ENCODE data around the gene PCP4L1. TPM values are rescaled to one million over a fixed set of nuclear protein-coding genes. Genes with fewer than 3 reads are reported as not detected.
"Not testable (repeated sequence)": the region's sequence is repeated elsewhere in the genome, so short reads cannot be mapped to it uniquely, and the experiment has no call there.

Gene PCP4L1
- total RNA-seq, 2 donors from 2014 or later: 0.68 to 1.8 TPM

DNA sequence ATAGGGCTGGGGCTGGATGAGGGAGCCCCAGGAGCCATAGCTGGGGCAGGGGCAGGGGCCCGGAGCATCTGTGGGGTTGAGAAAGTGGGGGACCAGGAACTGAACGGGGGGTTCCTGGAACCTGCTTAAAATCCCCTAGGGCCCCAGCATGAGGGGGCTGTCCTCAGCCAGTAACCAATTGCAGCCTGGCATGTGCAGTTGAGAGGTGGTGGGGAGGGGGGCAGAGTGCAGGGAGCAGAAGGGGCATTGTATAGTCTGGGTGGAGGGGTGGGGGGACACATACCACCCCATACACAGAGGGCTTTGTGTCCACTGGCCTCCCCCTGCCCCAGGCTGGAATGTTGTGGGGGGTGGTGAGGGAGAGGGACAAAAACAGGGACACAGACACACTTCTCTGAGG is 51.3 kb downstream of the PCP4L1 start, which contains the start of gene MPZ:
TSS of gene MPZ (minus strand) at position 101 of the 400 bp plus-strand sequence. CDS start at position 38, 63 bp downstream.
- no peak for DNase-seq (ENCODE audit: low spot score)
- Histone ChIP-seq H3K4me1 (ENCODE audit: control insufficient read depth in 1 of 2, low read depth in 2 of 2) (peaks cover 10 to 14% of the 10 kb centered on the region in 2 donors), H3K27ac (no peak within 1 kb of the TSS), H3K27me3 (replicated peaks; ENCODE audit: insufficient read depth) (no peaks in the 10 kb centered on the region), H3K4me3 (no peak within 1 kb of the TSS), H3K36me3 (no peaks in the 10 kb centered on the region), H3K9me3 (no peaks in the 10 kb centered on the region)
- no peak for ATAC-seq (ENCODE audit: insufficient number of reproducible peaks, low FRiP score, low read depth)
- TF ChIP-seq, protein P1, sequence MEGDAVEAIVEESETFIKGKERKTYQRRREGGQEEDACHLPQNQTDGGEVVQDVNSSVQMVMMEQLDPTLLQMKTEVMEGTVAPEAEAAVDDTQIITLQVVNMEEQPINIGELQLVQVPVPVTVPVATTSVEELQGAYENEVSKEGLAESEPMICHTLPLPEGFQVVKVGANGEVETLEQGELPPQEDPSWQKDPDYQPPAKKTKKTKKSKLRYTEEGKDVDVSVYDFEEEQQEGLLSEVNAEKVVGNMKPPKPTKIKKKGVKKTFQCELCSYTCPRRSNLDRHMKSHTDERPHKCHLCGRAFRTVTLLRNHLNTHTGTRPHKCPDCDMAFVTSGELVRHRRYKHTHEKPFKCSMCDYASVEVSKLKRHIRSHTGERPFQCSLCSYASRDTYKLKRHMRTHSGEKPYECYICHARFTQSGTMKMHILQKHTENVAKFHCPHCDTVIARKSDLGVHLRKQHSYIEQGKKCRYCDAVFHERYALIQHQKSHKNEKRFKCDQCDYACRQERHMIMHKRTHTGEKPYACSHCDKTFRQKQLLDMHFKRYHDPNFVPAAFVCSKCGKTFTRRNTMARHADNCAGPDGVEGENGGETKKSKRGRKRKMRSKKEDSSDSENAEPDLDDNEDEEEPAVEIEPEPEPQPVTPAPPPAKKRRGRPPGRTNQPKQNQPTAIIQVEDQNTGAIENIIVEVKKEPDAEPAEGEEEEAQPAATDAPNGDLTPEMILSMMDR (IDR thresholded peaks at IDR 0.05): no peak

GRCh38 chr1:161311595-161312181 is 53.1 kb downstream of the PCP4L1 start:
- DNase-seq (ENCODE audit: low spot score): no peak
- H3K4me1 ChIP-seq (ENCODE audit: control insufficient read depth in 1 of 2, low read depth in 2 of 2): peaks cover 10 to 14% of the 10 kb centered on the region in 2 donors
- H3K9me3 ChIP-seq: no peaks in the 10 kb centered on the region
- ATAC-seq (ENCODE audit: insufficient number of reproducible peaks, low FRiP score, low read depth): no peak
- TF ChIP-seq, protein P1 (IDR thresholded peaks at IDR 0.05): no peak
- H3K27me3 ChIP-seq (replicated peaks; ENCODE audit: insufficient read depth): no peaks in the 10 kb centered on the region
- H3K27ac ChIP-seq: no peak overlapping the region
- H3K4me3 ChIP-seq: no peak overlapping the region
- no peaks in the 10 kb centered on the region for H3K36me3 ChIP-seq

DNA sequence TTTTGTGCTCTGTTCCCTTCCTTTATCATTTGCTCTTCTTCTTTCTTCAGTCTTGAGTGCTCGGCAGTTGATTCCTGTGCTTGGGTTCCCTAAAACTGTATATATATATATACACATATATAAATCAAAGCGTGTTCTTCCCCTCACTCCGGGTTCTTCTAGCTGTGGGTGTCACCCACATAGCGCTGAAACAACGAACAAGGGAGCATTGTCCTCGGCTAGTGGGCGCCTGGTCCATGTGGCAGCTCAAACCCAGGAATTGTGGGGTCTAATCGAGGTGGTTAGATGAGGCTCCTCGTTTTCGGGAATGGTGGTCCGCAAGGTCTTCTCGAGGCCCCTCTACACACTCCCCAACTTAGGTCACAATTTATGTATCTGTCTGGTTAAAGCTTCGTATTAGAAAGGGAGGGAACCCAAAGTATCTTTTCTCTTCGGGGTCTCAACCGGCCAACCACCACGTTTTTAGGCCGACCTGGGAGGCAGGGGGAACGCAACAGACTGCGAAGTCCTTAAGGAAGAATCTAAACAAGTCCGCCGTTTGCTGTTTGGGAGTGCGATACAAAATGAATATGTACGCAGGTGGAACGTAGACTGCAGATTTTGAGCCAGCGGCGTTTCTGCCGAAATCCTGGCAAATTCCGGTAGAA is 55.1 kb downstream of the PCP4L1 start:
- H3K9me3 ChIP-seq: no peaks in the 10 kb centered on the region
- H3K36me3 ChIP-seq: peaks cover 1% of the 10 kb centered on the region
- TF ChIP-seq, protein P1 (IDR thresholded peaks at IDR 0.05): no peak
- H3K27me3 ChIP-seq (replicated peaks; ENCODE audit: insufficient read depth): no peaks in the 10 kb centered on the region
- no peak for DNase-seq (ENCODE audit: low spot score)
- peaks cover 10 to 14% of the 10 kb centered on the region in 2 donors for H3K4me1 ChIP-seq (ENCODE audit: control insufficient read depth in 1 of 2, low read depth in 2 of 2)
- H3K4me3 ChIP-seq: peak overlapping the region; percentile 92
- H3K27ac ChIP-seq: peak overlapping the region; percentile 76 to 93
- ATAC-seq (ENCODE audit: insufficient number of reproducible peaks, low FRiP score, low read depth): no peak

DNA sequence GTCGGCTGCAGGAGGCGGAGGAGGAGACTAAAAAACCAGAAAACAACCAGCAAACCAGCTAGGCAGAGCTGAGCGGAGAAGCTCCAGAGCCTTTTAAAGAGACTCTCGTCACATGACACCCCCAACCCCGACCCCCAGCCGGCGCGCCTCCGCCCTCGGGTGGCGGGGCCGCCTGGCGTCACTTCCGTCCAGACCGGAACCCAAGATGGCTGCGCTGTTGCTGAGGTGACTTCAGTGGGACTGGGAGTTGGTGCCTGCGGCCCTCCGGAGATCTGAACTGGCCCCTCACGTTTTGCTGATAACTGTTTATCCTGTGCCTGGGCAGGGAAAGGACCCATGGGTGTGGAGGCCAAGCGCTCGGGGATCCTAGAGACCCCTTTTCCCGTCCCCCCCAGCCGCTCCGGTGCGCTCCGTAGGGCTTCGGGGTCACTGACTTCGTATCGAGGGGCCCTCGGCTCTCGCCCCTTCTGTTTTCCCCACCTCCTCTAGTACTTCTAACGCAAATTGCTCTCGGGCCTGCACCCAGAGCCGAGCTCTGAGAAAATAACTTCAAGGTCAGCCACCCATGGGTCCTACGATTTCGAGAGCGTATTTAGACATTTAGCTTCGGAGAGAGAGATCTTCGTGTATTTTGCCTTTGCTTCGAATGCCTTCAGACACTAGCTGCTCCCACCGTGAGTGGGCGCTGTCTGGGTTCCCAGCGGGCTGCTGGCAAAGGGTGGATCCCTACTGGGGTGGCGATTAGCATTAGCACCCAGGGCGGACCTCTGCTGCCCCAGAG is 55.8 kb downstream of the PCP4L1 start, which contains the start of gene SDHC:
TSS of gene SDHC (plus strand) at position 181 of the 781 bp plus-strand sequence. CDS start at position 206, 25 bp downstream.
- DNase-seq (ENCODE audit: low spot score): peak; percentile 53
- Histone ChIP-seq H3K4me1 (ENCODE audit: control insufficient read depth in 1 of 2, low read depth in 2 of 2) (peaks cover 10 to 14% of the 10 kb centered on the region in 2 donors), H3K36me3 (peaks cover 4% of the 10 kb centered on the region), H3K27me3 (replicated peaks; ENCODE audit: insufficient read depth) (no peaks in the 10 kb centered on the region), H3K4me3 (peak within 1 kb of the TSS; percentile 92), H3K9me3 (no peaks in the 10 kb centered on the region), H3K27ac (peak within 1 kb of the TSS; percentile 76 to 93)
- ATAC-seq (ENCODE audit: insufficient number of reproducible peaks, low FRiP score, low read depth): peak; percentile 80
- TF ChIP-seq, protein P1 (IDR thresholded peaks at IDR 0.05): no peak

DNA sequence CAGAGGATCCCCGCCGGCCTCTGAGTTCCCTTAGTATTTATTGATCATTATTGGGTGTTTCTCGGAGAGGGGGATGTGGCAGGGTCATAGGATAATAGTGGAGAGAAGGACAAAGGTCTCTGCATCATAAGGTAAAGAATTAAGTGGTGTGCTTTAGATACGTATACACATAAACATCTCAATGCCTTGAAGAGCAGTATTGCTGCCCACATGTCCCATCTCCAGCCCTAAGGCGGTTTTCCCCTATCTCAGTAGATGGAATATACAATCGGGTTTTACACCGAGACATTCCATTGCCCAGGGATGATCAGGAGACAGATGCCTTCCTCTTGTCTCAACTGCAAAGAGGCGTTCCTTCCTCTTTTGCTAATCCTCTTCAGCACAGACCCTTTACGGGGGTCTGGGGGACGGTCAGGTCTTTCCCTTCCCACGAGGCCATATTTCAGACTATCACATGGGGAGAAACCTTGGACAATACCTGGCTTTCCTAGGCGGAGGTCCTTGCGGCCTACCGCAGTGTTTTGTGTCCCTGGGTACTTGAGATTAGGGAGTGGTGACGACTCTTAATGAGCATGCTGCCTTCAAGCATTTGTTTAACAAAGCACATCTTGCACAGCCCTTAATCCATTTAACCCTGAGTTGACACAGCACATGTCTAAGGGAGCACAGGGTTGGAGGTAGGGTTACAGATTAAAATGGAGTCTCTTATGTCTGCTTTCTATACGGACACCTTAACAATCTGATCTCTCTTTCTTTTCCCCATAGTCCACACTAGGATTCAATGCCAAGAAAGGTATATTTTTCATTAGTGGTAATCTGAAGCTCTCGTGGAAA is 57.5 kb downstream of the PCP4L1 start:
- H3K27ac ChIP-seq; H3K4me3 ChIP-seq; H3K27me3 ChIP-seq (replicated peaks; ENCODE audit: insufficient read depth); DNase-seq (ENCODE audit: low spot score); H3K36me3 ChIP-seq; H3K9me3 ChIP-seq; ATAC-seq (ENCODE audit: insufficient number of reproducible peaks, low FRiP score, low read depth): not testable (repeated sequence)
- peaks cover 10 to 14% of the 10 kb centered on the region in 2 donors for H3K4me1 ChIP-seq (ENCODE audit: control insufficient read depth in 1 of 2, low read depth in 2 of 2)

Measured in thoracic aorta (tissue), 2 donors.